GM19397 (cell line): Measurements from ENCODE around the gene RGS1.

Source experiments
- ATAC-seq: cut with Tn5 transposase; IDR thresholded peaks from one replicate; pipeline ENCODE4 v1.9.1; 2021; ENCODE audit warnings: mild to moderate bottlenecking, moderate library complexity; ENCODE audit not compliant: unreplicated experiment

Gene RGS1

GRCh38 chr1:192579010-192579738 is 3.6 kb downstream of the RGS1 start:
- no peak for ATAC-seq

GRCh38 chr1:192580351-192580962 is 4.9 kb downstream of the RGS1 start:
- ATAC-seq, result peak; percentile 22

GRCh38 chr1:192581131-192581927 is 5.8 kb downstream of the RGS1 start:
- ATAC-seq, result peak; percentile 8

- ATAC-seq, result no peak
Observed at GRCh38 chr1:192584866-192585265, 9.3 kb downstream of the RGS1 start.

GRCh38 chr1:192587386-192588266 is 12.1 kb downstream of the RGS1 start:
- no peak for ATAC-seq

- ATAC-seq, result no peak
Observed at GRCh38 chr1:192588546-192588945, 13.0 kb downstream of the RGS1 start.

GRCh38 chr1:192589813-192590212 is 14.2 kb downstream of the RGS1 start:
- no peak for ATAC-seq

- no peak for ATAC-seq
Observed at GRCh38 chr1:192592517-192592916, 16.9 kb downstream of the RGS1 start.

GRCh38 chr1:192592981-192593708 is 17.6 kb downstream of the RGS1 start:
- no peak for ATAC-seq

- ATAC-seq, result no peak
Observed at GRCh38 chr1:192595299-192595698, 19.7 kb downstream of the RGS1 start.

GRCh38 chr1:192598589-192598988 is 23.0 kb downstream of the RGS1 start:
- no peak for ATAC-seq

- ATAC-seq, result no peak
Observed at GRCh38 chr1:192600275-192600674, 24.7 kb downstream of the RGS1 start.

- peak; percentile 44 for ATAC-seq
Observed at GRCh38 chr1:192601143-192601542, 25.6 kb downstream of the RGS1 start.

- no peak for ATAC-seq
Observed at GRCh38 chr1:192601567-192601966, 26.0 kb downstream of the RGS1 start.

GRCh38 chr1:192602757-192603156 is 27.2 kb downstream of the RGS1 start:
- ATAC-seq, result no peak

GRCh38 chr1:192603218-192603787 is 27.7 kb downstream of the RGS1 start:
- ATAC-seq, result no peak

- ATAC-seq, result no peak
Observed at GRCh38 chr1:192604979-192605620, 29.5 kb downstream of the RGS1 start.

GRCh38 chr1:192608671-192609070 is 33.1 kb downstream of the RGS1 start:
- no peak for ATAC-seq
